Measurements from ENCODE around the gene NTNG1. TPM values are rescaled to one million over a fixed set of nuclear protein-coding genes. Genes with fewer than 3 reads are reported as not detected.

Gene NTNG1
- total and polyA plus RNA-seq, 2 of the 4 experiments (the other 2 are of a cell fraction) = 1.2 to 2.3 TPM

DNA sequence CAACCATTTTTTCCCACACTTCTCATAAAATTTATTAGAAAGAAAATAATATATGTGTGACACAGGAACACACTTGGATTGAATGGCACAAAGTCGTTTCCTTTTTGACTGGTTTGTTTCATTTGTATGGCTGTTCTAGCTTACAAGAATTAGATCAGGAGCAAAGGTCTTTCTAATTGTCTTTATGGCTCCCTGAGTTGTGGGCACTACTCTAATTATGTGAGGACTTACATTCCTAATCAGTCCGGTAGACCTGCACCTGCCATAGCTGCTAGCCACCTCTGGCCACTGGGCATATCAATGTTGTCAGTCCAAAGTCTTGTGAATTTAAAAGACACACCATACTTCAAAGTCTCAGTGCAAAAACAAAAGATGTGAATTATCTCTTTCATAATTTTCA, 346.7 kb downstream of the NTNG1 start:
- Histone ChIP-seq H3K79me1 (ENCODE audit: low read depth in 1 of 2, low read length in 2 of 2) (no peaks in the 10 kb centered on the region), H4K91ac (ENCODE audit: insufficient read depth, low read depth, low read length) (no peak overlapping the region), H3K4me1 (ENCODE audit: control insufficient read depth, insufficient read depth, low read length) (no peaks in the 10 kb centered on the region), H2AK9ac (replicated peaks; ENCODE audit: low read depth, low read length, poor library complexity) (no peak overlapping the region), H3K14ac (replicated peaks; ENCODE audit: low read depth, low read length) (no peak overlapping the region), H3K4me3 (ENCODE audit: insufficient read depth, low read depth, low read length) (no peak overlapping the region), H2BK120ac (ENCODE audit: low read depth, low read length) (no peak overlapping the region), H3K9me3 (ENCODE audit: control insufficient read depth, insufficient read depth, low read length) (no peaks in the 10 kb centered on the region), H3K18ac (ENCODE audit: low read depth, low read length) (no peak overlapping the region), H3K27me3 (ENCODE audit: control insufficient read depth, insufficient read depth, low read length) (no peaks in the 10 kb centered on the region), H2BK5ac (ENCODE audit: low read depth, low read length, poor library complexity, severe bottlenecking) (no peak overlapping the region), H2AFZ (replicated peaks; ENCODE audit: low read length, poor library complexity) (no peak overlapping the region), H4K20me1 (ENCODE audit: insufficient read depth, low read length) (no peaks in the 10 kb centered on the region), H2BK20ac (ENCODE audit: low read depth, low read length) (no peak overlapping the region), H3K56ac (ENCODE audit: extremely low read depth, insufficient read depth, low read length) (no peak overlapping the region), H2BK15ac (ENCODE audit: low read depth, low read length) (no peak overlapping the region), H4K5ac (ENCODE audit: low read depth, low read length) (no peak overlapping the region), H3K23ac (ENCODE audit: low read depth, low read length) (no peak overlapping the region), H2AK5ac (ENCODE audit: low read depth, low read length) (no peak overlapping the region), H3K4ac (ENCODE audit: low read depth, low read length) (no peak overlapping the region), H3K27ac (ENCODE audit: insufficient read depth, low read length) (no peak overlapping the region), H3K9ac (ENCODE audit: low read depth, low read length) (no peak overlapping the region), H3K9me1 (ENCODE audit: insufficient read depth, low read length) (no peaks in the 10 kb centered on the region), H4K8ac (ENCODE audit: low read depth in 2 of 2, low read length in 2 of 2) (no peak overlapping the region), H3K36me3 (ENCODE audit: control insufficient read depth, insufficient read depth, low read length) (no peaks in the 10 kb centered on the region), H3K4me2 (ENCODE audit: low read depth, low read length) (no peak overlapping the region)
- in situ Hi-C loops (cut with MboI; ENCODE audit: low sequenced_read_pairs) = no loop called here
- WGBS, 2 experiments (ENCODE audit: extremely low coverage in 2 of 2, insufficient read length in 1 of 2) = no CpG with 5 or more reads among the region's 2 CpGs
- dilution Hi-C loops (cut with HindIII; ENCODE audit: low sequenced_read_pairs, unreplicated experiment) = no loop called here
- no peak for DNase-seq
- TF ChIP-seq NFE2L2 (IDR thresholded peaks at IDR 0.05; ENCODE audit: low read depth, low read length) (no peak), POLR2A (IDR thresholded peaks at IDR 0.05; ENCODE audit: low read depth, low read length) (no peak), MXI1 (IDR thresholded peaks at IDR 0.05; ENCODE audit: borderline replicate concordance, low read depth, low read length) (no peak)
- POLR2A ChIA-PET (ENCODE audit: unreplicated experiment) = no interaction called here
- intact Hi-C loops (cut with micrococcal nuclease) = no loop called here
- CTCF ChIA-PET = no interaction called here
- BruUV-seq (replicated peaks) = no TSS peak
- no peak for ATAC-seq (ENCODE audit: low read depth)

Measured in IMR-90 (cell line).